Activated T-cell treated with anti-CD3 and anti-CD28 coated beads for 24 hours (primary cell): Measurements from ENCODE around the gene TSPAN12.
"Not testable (repeated sequence)": the region's sequence is repeated elsewhere in the genome, so short reads cannot be mapped to it uniquely, and the experiment has no call there.

Source experiments
- DNase-seq: peaks from one replicate; pipeline ENCODE4 v3.0.0-alpha.2; 2020; ENCODE audit warnings: low read depth

Gene TSPAN12, protein sequence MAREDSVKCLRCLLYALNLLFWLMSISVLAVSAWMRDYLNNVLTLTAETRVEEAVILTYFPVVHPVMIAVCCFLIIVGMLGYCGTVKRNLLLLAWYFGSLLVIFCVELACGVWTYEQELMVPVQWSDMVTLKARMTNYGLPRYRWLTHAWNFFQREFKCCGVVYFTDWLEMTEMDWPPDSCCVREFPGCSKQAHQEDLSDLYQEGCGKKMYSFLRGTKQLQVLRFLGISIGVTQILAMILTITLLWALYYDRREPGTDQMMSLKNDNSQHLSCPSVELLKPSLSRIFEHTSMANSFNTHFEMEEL

GRCh38 chr7:120857588-120858573 lies at the start of gene TSPAN12:
Gene TSPAN12 (minus strand): TSS chr7:120858144. CDS start chr7:120856763, 1,381 bp downstream.
- DNase-seq: no peak

GRCh38 chr7:120898715-120899499 lies 41.0 kb upstream of the TSPAN12 start:
- DNase-seq: no peak

GRCh38 chr7:120895253-120895652 lies 37.3 kb upstream of the TSPAN12 start:
- not testable (repeated sequence) for DNase-seq

- DNase-seq: not testable (repeated sequence)
Measured at GRCh38 chr7:120885602-120886001, 27.7 kb upstream of the TSPAN12 start.

DNA sequence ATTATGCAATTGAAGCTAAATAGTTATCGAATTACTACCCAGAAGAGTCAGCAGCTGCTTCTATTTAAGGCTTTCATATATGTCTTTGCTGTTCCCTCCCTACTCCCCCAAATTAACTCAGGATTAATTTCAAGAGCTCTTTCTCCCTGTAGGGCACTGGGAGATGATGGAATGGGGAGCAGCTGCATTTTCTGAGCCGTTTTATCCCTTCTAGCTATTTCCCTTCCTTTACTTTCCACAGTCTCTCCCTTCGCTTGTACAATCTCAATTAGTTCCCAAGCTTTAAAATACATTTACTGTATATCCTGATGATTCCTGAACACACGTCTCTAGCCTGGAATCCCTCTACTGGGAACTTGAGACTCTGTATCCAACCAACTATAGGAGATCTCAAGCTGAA lies 19.8 kb upstream of the TSPAN12 start:
- no peak for DNase-seq

DNA sequence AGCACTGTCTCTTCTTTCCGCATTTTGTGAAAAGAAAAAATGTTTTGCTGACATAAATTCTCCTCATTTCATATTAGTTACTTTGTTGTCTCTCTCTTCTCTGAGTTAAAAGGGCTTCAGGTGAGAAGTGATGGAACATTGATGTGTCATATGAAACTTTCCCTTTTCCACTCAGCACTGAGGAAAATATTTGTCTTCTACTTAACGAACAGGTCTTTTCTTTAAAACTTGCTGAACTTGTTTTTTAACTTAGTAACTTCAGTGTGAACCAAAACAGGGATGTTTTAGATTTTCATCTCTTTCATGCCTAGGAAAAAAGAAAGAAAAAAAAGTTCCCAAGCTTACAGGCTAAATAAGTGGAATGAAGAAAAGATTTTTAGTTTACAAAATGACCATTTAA lies 19.0 kb upstream of the TSPAN12 start:
- DNase-seq: no peak

GRCh38 chr7:120874722-120875121 lies 16.8 kb upstream of the TSPAN12 start:
- DNase-seq: no peak

- no peak for DNase-seq
Measured at GRCh38 chr7:120874016-120874415, 16.1 kb upstream of the TSPAN12 start.

DNA sequence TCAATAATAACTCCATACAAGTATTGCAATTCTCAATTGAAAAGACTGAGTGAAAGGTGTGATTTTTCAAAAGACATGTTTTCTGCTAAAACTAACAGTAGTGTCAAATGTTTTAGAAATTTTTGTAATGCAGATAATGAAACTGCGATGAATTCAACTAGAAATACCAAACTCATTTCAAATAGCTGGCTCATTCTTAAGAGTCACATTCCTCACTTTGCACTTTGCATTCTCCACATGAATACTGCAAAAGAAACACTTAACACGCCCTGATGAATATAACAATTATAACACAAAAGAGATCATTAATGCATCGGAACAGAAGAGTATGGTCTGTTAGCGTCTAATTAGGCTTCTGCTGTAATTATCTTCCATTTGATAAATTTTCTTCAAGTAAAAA lies 15.5 kb upstream of the TSPAN12 start:
- no peak for DNase-seq

- no peak for DNase-seq
Measured at GRCh38 chr7:120869700-120870099, 11.8 kb upstream of the TSPAN12 start.

DNA sequence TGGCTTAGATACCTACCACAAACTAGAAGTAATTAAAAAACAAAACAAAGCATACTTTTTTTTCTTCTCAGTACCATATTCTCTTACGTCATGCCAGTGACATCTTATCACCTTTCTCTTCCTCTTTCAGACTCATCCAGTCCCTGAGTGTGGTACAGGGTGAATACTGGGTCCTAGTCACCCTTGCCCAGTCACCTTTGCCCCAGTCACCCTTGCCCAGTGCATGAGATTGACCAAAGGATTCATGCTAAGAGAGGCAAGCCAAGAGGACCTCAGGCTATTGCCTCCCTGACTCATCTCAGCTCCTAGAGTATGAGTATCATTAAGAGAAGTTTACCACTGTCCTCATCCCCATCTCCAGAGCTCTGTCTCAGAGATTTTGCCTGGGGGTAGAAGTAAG lies 10.0 kb upstream of the TSPAN12 start:
- no peak for DNase-seq

DNA sequence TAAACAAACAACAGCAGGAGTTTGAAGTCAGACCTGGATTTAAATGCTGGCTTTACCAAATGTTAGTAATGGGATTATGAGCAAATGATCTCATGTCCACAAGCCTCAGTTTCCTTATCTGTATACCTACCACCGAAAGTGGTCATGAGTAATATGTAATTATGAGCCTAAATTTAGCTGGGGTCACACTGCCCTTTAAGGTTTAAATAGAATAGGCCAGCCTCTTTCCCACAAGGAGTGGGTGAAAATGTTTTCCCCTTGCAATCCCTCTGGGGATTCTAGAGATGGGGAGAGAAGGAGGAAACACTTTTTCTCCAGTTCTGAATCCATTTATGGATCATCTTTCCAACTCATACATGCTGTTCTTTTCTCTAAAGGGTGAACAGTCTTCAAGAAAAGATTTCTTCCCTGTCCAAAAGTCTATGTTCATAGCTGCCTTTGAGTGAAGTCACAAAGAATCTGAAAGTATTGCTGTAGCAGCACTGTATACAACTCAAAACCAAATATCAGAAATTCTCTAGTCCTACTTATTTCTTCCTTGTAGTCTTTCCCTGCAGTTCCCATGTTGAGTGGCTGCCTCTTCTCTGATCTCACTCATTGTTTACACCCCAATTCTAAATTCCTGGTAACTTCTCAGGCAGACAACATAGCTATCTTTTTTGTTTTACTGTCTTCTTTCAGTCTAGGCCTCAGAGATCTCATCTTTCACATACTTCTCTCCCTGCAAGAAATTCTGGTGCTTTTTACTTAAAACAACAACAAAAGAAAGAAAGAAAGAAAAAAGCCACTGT lies 7.4 kb upstream of the TSPAN12 start:
- no peak for DNase-seq

DNA sequence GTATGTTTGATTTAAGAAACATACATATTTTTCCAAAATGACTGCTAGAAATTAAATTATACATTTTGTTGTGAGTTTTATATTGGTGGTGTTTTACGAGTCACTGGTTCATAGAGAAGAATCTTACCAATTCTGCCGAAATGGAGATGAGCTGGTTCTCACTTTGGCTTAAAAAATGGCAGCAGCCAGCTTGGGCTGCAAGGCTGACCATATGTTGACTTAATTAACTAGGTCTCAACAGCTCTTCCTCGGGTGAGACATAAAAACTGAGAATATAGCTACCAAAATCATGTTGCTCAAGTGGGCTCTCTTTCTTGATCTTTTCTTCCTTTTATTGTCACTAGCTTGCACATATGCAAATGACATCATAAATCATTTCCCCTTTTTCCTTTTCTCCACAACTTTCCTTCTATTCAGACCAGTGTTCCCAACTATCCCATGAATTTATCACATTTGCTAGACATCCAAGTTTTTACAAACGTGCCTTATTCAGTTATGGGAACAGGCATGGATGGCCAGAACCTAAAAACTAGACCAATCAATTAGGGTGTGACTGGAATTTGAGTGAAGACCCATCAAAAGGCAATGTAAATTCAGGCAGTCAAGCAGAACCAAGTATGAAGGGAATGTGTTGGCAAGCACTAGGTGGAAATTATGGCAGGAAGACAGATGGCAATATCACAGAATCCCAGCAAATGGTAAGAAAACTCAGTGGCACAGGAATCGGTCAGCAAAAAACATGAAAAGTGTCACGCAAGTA lies 6.4 kb upstream of the TSPAN12 start:
- DNase-seq: no peak

GRCh38 chr7:120862987-120863590 lies 5.1 kb upstream of the TSPAN12 start:
- DNase-seq: no peak

- DNase-seq: no peak
Measured at GRCh38 chr7:120860156-120860555, 2.2 kb upstream of the TSPAN12 start.

- no peak for DNase-seq
Measured at GRCh38 chr7:120859459-120859858, 1.5 kb upstream of the TSPAN12 start.

- no peak for DNase-seq
Measured at GRCh38 chr7:120856621-120857352, 1.2 kb downstream of the TSPAN12 start.

- no peak for DNase-seq
Measured at GRCh38 chr7:120856198-120856597, 1.7 kb downstream of the TSPAN12 start.

DNA sequence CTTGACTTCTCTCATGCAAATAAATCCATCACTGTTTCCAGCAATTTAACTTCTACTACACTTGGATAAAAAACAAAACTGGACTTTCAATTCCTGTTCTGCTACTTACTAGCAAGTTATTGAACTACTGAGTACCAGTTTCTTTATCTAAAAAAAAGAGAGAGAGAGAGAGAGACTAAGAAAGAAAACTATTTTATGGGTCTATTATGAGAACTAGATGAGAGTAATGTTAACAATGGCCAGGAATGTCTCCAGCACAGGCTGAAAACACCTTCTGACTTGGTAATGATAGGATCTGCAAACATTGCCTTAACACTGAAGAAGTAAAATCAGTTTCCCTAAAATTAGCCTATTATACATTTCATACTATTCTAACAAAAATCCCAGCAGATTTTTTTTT lies 5.2 kb downstream of the TSPAN12 start:
- DNase-seq: no peak

GRCh38 chr7:120843109-120843508 lies 14.8 kb downstream of the TSPAN12 start:
- no peak for DNase-seq
